T-helper 9 cell (primary cell): ENCODE measurements around the gene DIAPH1.

Experiments
- DNase-seq: peaks from one replicate; pipeline ENCODE4 v3.0.0-alpha.2; 2020

Gene DIAPH1

DNA sequence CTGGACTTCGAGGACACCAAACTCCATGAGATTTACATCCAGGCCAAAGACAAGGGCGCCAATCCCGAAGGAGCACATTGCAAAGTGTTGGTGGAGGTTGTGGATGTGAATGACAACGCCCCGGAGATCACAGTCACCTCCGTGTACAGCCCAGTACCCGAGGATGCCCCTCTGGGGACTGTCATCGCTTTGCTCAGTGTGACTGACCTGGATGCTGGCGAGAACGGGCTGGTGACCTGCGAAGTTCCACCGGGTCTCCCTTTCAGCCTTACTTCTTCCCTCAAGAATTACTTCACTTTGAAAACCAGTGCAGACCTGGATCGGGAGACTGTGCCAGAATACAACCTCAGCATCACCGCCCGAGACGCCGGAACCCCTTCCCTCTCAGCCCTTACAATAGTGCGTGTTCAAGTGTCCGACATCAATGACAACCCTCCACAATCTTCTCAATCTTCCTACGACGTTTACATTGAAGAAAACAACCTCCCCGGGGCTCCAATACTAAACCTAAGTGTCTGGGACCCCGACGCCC lies 141.7 kb downstream of the DIAPH1 start:
- no peak for DNase-seq

DNA sequence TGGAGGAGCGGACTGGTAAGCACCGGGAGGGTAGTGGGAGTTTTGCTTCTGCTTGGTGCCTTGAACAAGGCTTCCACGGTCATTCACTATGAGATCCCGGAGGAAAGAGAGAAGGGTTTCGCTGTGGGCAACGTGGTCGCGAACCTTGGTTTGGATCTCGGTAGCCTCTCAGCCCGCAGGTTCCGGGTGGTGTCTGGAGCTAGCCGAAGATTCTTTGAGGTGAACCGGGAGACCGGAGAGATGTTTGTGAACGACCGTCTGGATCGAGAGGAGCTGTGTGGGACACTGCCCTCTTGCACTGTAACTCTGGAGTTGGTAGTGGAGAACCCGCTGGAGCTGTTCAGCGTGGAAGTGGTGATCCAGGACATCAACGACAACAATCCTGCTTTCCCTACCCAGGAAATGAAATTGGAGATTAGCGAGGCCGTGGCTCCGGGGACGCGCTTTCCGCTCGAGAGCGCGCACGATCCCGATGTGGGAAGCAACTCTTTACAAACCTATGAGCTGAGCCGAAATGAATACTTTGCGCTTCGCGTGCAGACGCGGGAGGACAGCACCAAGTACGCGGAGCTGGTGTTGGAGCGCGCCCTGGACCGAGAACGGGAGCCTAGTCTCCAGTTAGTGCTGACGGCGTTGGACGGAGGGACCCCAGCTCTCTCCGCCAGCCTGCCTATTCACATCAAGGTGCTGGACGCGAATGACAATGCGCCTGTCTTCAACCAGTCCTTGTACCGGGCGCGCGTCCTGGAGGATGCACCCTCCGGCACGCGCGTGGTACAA lies 142.5 kb downstream of the DIAPH1 start:
- no peak for DNase-seq

DNA sequence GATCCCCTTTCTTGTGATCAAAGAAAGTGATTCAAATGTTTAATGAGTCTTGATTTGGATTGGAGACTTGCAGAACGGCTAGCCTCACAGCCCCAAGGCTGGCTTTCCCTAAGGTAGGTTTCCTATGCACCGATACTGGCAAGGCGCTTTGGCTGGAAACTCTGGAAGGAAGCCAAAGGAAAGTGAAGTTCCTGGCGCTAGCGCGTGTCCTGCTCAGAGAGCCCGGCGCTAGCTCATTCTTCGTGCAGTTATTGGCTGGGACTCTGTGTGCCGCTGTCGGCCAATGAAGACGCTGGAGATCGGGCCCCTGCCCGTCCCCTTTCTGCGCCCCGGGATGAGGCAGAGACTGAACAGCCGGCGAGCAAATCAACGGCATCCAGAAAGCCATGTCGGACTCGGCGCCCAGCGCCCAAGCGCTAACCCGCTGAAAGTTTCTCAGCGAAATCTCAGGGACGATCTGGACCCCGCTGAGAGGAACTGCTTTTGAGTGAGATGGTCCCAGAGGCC lies 143.1 kb downstream of the DIAPH1 start, which contains the start of gene PCDHGC3:
Gene PCDHGC3, plus strand, starts transcription at position 342 of the 507 bp plus-strand sequence. Its CDS starts 151 bp downstream, at position 493.
- no peak for DNase-seq

DNA sequence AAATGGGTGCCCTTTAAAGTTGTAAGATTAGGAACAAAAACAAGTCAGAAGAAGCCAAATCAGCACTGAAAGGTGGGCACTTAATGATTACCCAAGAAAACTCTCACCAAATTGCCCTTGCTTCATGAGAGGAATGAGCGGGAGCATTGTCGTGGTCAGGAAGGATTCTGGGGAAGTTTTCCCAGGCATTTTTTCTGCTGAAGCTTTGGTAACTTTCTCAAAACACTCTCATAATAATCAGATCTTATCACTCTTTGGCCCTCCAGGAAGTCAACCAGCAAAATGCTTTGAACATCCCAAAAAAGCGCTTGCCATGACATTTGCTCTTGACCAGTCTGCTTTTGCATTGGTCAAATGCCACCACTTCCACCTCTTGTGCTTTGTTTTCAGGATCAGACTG lies 153.4 kb downstream of the DIAPH1 start:
- DNase-seq = no peak
